ENCODE results near the gene NALF2.

- TF ChIP-seq POLR2A (IDR thresholded peaks at IDR 0.05): no peak
- no peak for TF ChIP-seq CTCF (IDR thresholded peaks at IDR 0.05)
Observed at GRCh38 chrX:69551421-69552009, 47.4 kb downstream of the NALF2 start.
